Suprapubic skin (tissue), 4 donors: ENCODE results near the gene TRHDE. TPM values are rescaled to one million over a fixed set of nuclear protein-coding genes. Genes with fewer than 3 reads are reported as not detected.

Experiments used
- DNase-seq, 2 donors: peaks; one replicate each; pipeline ENCODE4 v3.0.0-alpha.2; 2019; ENCODE audit warnings: low spot score in 2 of 2
- H3K27ac ChIP-seq: fragments of 200-600 bp; sonication (generic); one replicate; pipeline ENCODE4 v1.5.1; 2019
- H3K27me3 ChIP-seq: fragments of 200-600 bp; sonication (generic); one replicate; pipeline ENCODE4 v1.5.1; 2019
- H3K36me3 ChIP-seq: fragments of 200-600 bp; sonication (generic); one replicate; pipeline ENCODE4 v1.5.1; 2019
- H3K4me1 ChIP-seq: fragments of 200-600 bp; sonication (generic); one replicate; pipeline ENCODE4 v1.5.1; 2019
- H3K4me3 ChIP-seq: fragments of 200-600 bp; sonication (generic); one replicate; pipeline ENCODE4 v1.5.1; 2019; ENCODE audit warnings: mild to moderate bottlenecking
- H3K9me3 ChIP-seq: fragments of 200-600 bp; sonication (generic); one replicate; pipeline ENCODE4 v1.5.1; 2019
- EP300 ChIP-seq: sonication (generic); formaldehyde crosslinking; IDR thresholded peaks from one replicate; pipeline ENCODE4 v1.6.1; 2017; ENCODE audit warnings: antibody characterized with exemption
- POLR2A ChIP-seq, 2 donors: fragments of 450-650 bp; IDR thresholded peaks; one replicate each; pipeline ENCODE4 v1.6.1; 2017; ENCODE audit warnings: antibody characterized with exemption in 2 of 2, mild to moderate bottlenecking in 2 of 2, moderate library complexity in 2 of 2
- POLR2AphosphoS5 ChIP-seq, 3 donors: sonication (generic); formaldehyde crosslinking; IDR thresholded peaks; one replicate each; pipeline ENCODE4 v1.6.1; 2017; ENCODE audit warnings: antibody characterized with exemption in 3 of 3
- WGBS: methylation state at CpG from one replicate; pipeline ENCODE4 v1.1.5; 2018; 5-methylcytosine and 5-hydroxymethylcytosine counted together
- total RNA-seq, 4 donors: library from RNA; depleted of rRNA; stranded (reverse); fragments of >200 nt; gene quantifications; one replicate each; pipeline ENCODE4 v1.1.0, GENCODE V29; 2016
- TF ChIP-seq, protein P1 (sequence below), 2 donors: fragments of 200-600 bp in 1 of 2; fragments of 450-650 bp in 1 of 2; sonication (generic) in 1 of 2; IDR thresholded peaks; one replicate each; pipeline ENCODE4 v1.5.1; 2016 to 2019; ENCODE audit warnings: antibody characterized with exemption in 2 of 2, mild to moderate bottlenecking in 1 of 2, moderate library complexity in 1 of 2

TRHDE gene, protein sequence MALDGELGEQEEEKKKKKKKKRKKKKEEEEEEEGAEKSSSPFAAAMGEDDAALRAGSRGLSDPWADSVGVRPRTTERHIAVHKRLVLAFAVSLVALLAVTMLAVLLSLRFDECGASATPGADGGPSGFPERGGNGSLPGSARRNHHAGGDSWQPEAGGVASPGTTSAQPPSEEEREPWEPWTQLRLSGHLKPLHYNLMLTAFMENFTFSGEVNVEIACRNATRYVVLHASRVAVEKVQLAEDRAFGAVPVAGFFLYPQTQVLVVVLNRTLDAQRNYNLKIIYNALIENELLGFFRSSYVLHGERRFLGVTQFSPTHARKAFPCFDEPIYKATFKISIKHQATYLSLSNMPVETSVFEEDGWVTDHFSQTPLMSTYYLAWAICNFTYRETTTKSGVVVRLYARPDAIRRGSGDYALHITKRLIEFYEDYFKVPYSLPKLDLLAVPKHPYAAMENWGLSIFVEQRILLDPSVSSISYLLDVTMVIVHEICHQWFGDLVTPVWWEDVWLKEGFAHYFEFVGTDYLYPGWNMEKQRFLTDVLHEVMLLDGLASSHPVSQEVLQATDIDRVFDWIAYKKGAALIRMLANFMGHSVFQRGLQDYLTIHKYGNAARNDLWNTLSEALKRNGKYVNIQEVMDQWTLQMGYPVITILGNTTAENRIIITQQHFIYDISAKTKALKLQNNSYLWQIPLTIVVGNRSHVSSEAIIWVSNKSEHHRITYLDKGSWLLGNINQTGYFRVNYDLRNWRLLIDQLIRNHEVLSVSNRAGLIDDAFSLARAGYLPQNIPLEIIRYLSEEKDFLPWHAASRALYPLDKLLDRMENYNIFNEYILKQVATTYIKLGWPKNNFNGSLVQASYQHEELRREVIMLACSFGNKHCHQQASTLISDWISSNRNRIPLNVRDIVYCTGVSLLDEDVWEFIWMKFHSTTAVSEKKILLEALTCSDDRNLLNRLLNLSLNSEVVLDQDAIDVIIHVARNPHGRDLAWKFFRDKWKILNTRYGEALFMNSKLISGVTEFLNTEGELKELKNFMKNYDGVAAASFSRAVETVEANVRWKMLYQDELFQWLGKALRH
- 1 to 10 TPM in 2 of 4 donors, under 1 TPM in 2; 0.49 to 1.2 (median 0.98) TPM for total RNA-seq

DNA sequence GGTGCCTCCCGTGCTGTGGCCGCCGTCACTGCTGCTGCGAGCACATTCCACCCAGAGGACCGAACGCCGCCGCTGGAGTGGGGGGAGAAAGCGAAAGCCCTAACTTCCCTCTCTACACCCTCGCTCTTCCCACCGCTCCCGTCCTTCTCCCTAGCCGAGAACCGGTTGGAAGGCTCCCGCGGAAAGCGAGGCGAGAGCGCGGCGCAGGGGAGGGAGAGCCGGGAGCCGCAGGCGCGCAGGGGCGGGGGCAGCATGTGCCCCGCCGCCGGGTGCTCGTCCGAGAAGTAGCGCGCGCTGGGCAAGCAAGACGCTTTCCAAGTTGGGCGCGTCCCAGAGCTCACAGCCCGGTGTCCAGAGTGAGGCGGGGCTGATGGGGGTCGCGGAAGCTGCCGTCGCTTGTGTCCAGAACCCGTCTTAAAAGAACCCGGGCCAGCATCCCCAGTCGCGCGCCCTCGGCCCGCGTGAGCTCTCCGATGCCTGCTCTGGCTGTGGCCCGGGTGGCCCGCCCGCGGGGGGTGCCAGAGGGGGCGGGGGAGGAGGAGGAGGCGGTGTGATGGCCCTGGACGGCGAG is at the start of gene TRHDE:
TSS of gene TRHDE (plus strand) at position 280 of the 571 bp plus-strand sequence. CDS start at position 554, 274 bp downstream.
- H3K4me1 ChIP-seq: peaks cover 30% of the 10 kb centered on the region
- TF ChIP-seq, protein P1, sequence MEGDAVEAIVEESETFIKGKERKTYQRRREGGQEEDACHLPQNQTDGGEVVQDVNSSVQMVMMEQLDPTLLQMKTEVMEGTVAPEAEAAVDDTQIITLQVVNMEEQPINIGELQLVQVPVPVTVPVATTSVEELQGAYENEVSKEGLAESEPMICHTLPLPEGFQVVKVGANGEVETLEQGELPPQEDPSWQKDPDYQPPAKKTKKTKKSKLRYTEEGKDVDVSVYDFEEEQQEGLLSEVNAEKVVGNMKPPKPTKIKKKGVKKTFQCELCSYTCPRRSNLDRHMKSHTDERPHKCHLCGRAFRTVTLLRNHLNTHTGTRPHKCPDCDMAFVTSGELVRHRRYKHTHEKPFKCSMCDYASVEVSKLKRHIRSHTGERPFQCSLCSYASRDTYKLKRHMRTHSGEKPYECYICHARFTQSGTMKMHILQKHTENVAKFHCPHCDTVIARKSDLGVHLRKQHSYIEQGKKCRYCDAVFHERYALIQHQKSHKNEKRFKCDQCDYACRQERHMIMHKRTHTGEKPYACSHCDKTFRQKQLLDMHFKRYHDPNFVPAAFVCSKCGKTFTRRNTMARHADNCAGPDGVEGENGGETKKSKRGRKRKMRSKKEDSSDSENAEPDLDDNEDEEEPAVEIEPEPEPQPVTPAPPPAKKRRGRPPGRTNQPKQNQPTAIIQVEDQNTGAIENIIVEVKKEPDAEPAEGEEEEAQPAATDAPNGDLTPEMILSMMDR (IDR thresholded peaks at IDR 0.05): no peak
- TF ChIP-seq POLR2AphosphoS5 (IDR thresholded peaks at IDR 0.05) (no peak), POLR2A (IDR thresholded peaks at IDR 0.05) (no peak), EP300 (no peak)
- no peaks in the 10 kb centered on the region for H3K36me3 ChIP-seq
- peak; percentile 59 to 75 for DNase-seq
- H3K9me3 ChIP-seq: no peaks in the 10 kb centered on the region
- peak within 1 kb of the TSS; percentile 63 for H3K4me3 ChIP-seq
- H3K27ac ChIP-seq: no peak within 1 kb of the TSS
- 3% methylated on average over 56 of the region's 60 CpGs for WGBS
- H3K27me3 ChIP-seq: peaks cover 67% of the 10 kb centered on the region

DNA sequence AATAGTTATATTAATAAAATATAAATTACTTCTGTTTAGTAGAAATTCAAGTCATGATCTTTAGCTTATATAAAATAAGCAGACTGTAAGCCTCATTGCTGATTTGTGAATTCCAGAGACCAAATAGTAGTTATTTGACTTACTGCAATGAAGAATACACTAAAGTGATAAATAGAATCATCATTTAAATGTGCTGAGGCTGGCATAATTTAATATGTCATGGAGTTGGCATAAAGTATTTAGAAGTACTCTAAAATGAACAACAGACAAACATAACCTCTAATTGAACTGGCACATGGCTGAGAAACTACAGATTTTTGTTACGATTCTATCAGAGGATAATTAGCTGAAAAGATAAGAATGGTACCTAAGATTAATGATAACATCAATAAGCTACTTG is 45.7 kb upstream of the TRHDE start:
- Histone ChIP-seq H3K4me1 (no peaks in the 10 kb centered on the region), H3K4me3 (no peak overlapping the region), H3K36me3 (no peaks in the 10 kb centered on the region), H3K27ac (no peak overlapping the region), H3K27me3 (no peaks in the 10 kb centered on the region), H3K9me3 (no peaks in the 10 kb centered on the region)
- no peak for DNase-seq
- WGBS: 71% methylated on average over 1 of the region's 1 CpG
- TF ChIP-seq POLR2AphosphoS5 (IDR thresholded peaks at IDR 0.05) (no peak), EP300 (no peak), POLR2A (IDR thresholded peaks at IDR 0.05) (no peak)
- TF ChIP-seq, protein P1 (IDR thresholded peaks at IDR 0.05): no peak

DNA sequence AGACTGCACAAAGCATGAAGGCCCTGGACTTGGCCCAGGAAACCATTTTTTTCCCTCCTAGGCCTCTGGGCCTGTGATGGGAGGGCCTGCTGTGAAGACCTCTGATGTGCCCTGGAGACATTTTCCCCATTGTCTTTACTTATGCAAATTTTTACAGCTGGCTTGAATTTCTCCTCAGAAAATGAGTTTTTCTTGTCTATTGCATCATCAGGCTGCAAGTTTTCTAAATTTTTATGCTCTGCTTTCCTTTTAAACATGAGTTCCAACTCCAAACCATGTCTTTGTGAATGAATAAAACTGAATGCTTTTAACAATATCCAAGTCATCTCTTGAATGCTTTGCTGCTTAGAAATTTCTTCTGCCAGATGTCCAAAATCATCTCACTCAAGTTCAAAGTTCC is 43.7 kb upstream of the TRHDE start:
- no peaks in the 10 kb centered on the region for H3K4me1 ChIP-seq
- no peaks in the 10 kb centered on the region for H3K27me3 ChIP-seq
- no peaks in the 10 kb centered on the region for H3K9me3 ChIP-seq
- TF ChIP-seq, protein P1 (IDR thresholded peaks at IDR 0.05): no peak
- no peak for TF ChIP-seq POLR2AphosphoS5 (IDR thresholded peaks at IDR 0.05)
- TF ChIP-seq POLR2A (IDR thresholded peaks at IDR 0.05): no peak
- no peak for TF ChIP-seq EP300
- no peak overlapping the region for H3K4me3 ChIP-seq
- no peak for DNase-seq
- H3K36me3 ChIP-seq: no peaks in the 10 kb centered on the region
- no peak overlapping the region for H3K27ac ChIP-seq

DNA sequence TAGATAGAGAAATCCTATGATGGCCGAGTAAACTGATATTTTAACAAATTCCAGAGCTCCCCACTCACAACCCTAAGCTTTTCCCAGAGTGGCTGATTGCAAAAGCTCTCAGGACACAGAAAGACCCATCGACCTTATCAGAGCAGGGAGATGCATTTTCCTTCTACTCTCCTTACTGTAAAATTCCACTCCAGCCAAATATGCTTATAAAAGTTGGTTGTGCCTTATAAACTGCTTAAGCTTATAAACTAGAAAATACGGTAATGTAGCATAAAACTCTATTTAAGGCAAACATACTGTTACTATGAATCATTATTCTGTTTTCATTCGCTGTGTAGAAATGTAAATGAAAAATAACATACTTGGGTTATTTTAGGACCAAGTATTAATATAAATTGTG is 41.6 kb upstream of the TRHDE start:
- TF ChIP-seq EP300 (no peak), POLR2A (IDR thresholded peaks at IDR 0.05) (no peak), POLR2AphosphoS5 (IDR thresholded peaks at IDR 0.05) (no peak)
- TF ChIP-seq, protein P1 (IDR thresholded peaks at IDR 0.05): no peak
- Histone ChIP-seq H3K27ac (no peak overlapping the region), H3K27me3 (no peaks in the 10 kb centered on the region), H3K4me3 (no peak overlapping the region), H3K9me3 (no peaks in the 10 kb centered on the region), H3K4me1 (no peaks in the 10 kb centered on the region), H3K36me3 (no peaks in the 10 kb centered on the region)
- WGBS: 51% methylated on average over 4 of the region's 4 CpGs
- DNase-seq: no peak
